Hindlimb muscle (tissue), 1 donor: ENCODE results near the gene PEA15. TPM values are rescaled to one million over a fixed set of nuclear protein-coding genes. Genes with fewer than 3 reads are reported as not detected.

Experiments
- DNase-seq: peaks from one replicate; pipeline ENCODE4 v3.0.0-alpha.2; 2013
- polyA plus RNA-seq: library from polyadenylated mRNA; unstranded; fragments of 120-200 nt; gene quantifications from one replicate; pipeline ENCODE4 v1.2.1, GENCODE V29; 2013; ENCODE audit not compliant: insufficient read length

Gene PEA15
- polyA plus RNA-seq, 1 donor, result 117 TPM

DNA sequence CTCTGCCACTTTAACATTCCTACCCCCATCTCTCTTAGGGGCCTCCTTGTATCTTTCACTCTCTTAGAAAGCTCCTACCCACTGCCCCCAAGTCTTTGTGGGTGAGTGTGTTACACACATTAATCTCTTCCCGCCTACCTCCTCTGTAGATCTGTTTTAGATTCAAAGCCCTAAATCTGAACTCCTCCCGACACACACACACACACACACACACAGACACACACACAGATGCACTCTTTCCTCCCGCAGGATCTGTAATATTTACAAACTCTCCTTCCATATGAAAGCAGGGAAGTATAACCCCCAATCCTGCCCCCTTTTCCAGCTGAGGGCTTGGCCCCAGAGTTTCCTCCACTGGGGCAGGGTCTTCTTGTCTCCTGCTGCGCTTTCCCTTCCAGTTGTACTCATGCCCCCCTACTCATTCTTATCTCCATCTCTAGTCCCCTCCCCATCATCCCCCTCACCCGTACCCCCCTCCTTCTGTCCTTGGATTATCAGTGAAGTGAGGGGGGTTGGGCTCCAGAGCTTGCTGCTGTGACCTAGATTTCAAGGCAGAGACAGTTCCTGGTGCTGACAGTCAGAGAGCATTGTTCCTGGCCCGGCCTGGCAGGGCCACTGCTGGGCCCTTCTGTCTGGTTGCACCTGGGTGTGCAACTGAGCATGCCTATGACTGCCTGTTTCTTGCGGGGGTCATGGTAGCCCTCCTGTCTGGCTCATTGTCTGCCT is 4.3 kb downstream of the PEA15 start:
- no peak for DNase-seq

DNA sequence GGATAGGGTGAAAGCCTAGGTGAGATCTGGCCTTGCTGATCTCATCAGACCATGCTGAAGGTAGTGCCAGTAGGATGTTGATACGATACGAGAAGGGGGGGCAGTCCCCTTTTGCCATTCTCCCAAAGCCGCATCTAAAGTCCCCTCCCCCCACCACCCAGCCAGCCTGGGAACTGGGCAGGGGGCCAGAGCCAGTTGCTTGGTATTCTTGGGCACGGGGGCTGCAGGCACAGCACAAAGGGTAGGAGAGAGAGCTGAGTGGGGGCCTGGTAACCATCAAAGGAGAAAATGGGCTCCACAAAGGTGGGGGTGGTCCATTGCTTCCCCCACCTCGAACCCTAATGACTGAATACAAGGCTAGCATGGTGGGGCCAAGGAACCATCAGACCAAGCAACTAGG is 5.4 kb downstream of the PEA15 start:
- DNase-seq, result no peak

- DNase-seq, result no peak
Observed at GRCh38 chr1:160211046-160211790, 6.0 kb downstream of the PEA15 start.

GRCh38 chr1:160214481-160215140 is 9.4 kb downstream of the PEA15 start:
- DNase-seq, result no peak

- DNase-seq, result no peak
Observed at GRCh38 chr1:160216301-160216700, 11.1 kb downstream of the PEA15 start.

DNA sequence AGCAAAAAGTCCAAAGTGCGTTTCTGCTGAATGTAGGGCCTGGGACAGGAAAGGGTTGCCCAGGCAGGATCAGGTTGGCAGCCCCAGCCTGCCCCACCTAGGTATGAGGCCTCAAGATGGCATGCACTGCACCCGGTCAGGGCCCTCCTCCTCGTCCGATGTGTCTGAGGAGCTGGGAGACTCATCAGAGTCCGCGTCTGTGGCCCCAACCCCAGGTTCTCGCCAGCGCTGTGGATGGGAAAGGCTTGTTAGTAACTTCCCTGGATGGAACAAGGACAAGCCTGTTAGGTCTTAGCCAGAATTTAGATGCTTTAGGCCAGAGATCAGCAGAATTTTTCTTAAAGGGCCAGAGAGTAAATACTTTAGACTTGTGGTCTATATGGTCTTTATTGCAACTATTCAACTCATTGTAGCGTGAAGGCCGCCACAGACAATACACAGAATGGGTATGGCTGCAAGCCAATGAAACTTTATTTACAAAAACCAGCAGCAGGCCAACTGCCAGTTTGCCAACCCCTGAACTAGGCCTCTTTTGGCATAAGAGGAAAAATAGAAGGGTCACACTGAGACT is 12.4 kb downstream of the PEA15 start:
- peak; percentile 54 for DNase-seq

GRCh38 chr1:160219062-160219929 is 14.1 kb downstream of the PEA15 start:
- DNase-seq, result peak; percentile 47

- no peak for DNase-seq
Observed at GRCh38 chr1:160220301-160220700, 15.1 kb downstream of the PEA15 start.

- no peak for DNase-seq
Observed at GRCh38 chr1:160221089-160221488, 15.9 kb downstream of the PEA15 start.

- DNase-seq, result no peak
Observed at GRCh38 chr1:160222546-160222945, 17.4 kb downstream of the PEA15 start.

DNA sequence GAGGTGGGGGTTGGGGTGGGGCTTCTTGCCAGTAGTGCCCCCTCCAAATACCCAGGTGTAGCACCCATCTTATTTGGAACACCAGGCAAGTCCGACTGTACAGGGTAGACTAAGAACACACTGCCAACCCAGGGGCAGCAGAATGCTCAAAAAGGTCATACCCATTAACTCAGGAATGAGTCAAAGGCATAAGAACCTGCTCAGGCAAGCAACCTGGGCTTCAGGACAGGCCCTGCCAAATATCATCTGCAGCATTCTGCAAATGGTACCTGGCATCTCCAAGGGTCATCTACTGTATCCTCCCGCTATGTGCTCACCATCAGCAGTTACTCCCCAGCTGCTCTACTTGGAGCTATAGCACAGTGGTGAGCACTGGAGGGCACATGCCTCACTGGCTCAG is 19.4 kb downstream of the PEA15 start:
- no peak for DNase-seq

DNA sequence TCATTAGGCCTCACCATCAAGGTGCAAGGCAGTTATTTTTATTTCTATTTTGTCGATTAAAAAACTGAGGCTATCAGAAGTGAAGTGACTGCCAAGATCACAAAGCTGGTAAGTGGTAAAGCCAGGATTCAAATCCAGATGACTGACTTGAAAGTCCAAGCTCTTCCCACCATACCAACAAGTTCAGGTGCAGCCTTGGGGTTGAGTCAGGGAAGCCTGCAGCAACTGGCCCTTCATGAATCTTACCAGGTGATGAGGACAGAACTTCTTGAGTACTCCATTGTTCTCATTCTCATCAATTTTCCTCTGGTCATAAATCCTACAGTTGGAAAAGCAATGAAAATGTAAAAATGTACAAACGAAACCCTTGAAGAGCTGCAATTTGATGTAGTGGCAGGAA is 20.2 kb downstream of the PEA15 start:
- DNase-seq, result no peak

DNA sequence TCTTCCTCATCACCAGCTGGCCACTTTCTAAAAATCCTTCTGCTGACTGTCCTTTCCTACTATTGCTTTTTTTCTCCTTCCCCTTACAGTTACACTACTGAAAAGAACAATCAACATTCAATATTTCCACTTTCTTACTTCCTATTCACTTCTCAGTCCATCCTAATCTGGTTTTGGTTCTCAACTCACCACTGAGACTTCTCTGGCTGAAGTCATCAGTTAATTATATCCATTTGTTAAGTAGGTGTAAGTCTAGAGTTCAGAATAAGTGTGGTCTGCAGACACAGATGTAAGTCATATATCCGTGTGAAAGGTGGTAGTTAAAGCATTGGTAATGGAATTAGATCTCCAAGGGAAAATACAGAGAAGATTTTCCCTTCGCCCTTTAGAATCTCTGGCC is 21.4 kb downstream of the PEA15 start:
- DNase-seq, result no peak

- DNase-seq, result no peak
Observed at GRCh38 chr1:160227034-160227433, 21.9 kb downstream of the PEA15 start.

GRCh38 chr1:160227561-160227960 is 22.4 kb downstream of the PEA15 start:
- no peak for DNase-seq

GRCh38 chr1:160228431-160228830 is 23.2 kb downstream of the PEA15 start:
- no peak for DNase-seq

GRCh38 chr1:160232911-160233310 is 27.7 kb downstream of the PEA15 start:
- DNase-seq, result no peak

DNA sequence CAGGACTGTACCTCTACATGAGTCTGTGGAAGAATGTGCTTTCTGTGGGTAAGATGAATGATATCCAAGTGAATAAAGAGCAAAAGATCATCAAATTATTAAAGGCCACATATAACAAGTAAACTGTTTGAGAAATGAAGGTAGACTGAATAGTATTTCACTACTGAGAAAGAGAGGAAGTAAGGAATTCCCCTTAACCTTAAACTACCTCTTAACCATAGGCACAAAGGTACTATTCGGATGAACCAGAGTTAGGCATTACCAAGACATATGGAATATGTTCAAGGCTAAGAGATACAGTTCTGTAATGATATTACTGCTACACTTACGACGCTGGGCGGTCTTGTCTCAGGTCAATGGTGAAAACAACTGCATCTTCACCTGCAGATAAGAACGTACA is 31.6 kb downstream of the PEA15 start:
- DNase-seq, result no peak

- no peak for DNase-seq
Observed at GRCh38 chr1:160237558-160237957, 32.4 kb downstream of the PEA15 start.

GRCh38 chr1:160238408-160238807 is 33.2 kb downstream of the PEA15 start:
- no peak for DNase-seq

DNA sequence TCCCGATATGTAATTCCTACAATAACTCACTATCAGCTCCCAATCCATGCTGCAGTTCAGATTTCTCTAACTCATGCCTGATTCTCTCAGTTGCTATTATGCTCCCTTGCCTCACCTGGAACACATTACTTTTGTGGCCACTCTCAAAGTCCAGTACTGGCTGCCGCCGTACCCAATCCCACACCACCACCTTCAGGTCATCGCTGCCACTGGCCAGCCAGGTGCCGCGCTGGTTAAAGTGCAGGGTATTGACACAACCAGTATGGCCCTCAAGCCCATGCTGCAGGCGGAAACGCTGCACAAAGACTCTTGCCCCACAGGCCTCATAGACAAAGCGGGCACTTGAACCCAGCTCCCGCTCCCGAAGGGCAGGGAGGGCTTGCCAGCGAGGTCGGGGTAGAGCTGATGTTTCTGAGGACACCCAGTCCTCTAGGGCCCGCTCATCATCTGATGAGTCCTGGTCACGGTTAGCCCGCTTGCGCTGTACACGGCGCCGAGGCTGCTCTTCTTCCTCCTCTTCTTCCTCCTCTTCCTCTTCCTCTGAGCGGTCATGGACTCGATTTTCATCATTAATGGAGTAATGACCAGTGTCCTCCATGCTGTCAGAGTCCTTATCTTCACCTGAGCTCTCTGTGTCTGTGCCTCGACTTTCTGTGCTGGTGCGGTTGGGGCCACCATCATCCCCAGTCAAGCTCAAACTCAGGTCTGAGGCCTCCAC is 34.6 kb downstream of the PEA15 start:
- no peak for DNase-seq

- no peak for DNase-seq
Observed at GRCh38 chr1:160243767-160244166, 38.6 kb downstream of the PEA15 start.
